ENCODE measurements around the gene LAMA4. TPM values are rescaled to one million over a fixed set of nuclear protein-coding genes. Genes with fewer than 3 reads are reported as not detected.

LAMA4 gene
- total and polyA plus RNA-seq, 2 of the 13 experiments (the other 11 are each of a cell fraction or from before 2014, with no cell fraction given): not detected

DNA sequence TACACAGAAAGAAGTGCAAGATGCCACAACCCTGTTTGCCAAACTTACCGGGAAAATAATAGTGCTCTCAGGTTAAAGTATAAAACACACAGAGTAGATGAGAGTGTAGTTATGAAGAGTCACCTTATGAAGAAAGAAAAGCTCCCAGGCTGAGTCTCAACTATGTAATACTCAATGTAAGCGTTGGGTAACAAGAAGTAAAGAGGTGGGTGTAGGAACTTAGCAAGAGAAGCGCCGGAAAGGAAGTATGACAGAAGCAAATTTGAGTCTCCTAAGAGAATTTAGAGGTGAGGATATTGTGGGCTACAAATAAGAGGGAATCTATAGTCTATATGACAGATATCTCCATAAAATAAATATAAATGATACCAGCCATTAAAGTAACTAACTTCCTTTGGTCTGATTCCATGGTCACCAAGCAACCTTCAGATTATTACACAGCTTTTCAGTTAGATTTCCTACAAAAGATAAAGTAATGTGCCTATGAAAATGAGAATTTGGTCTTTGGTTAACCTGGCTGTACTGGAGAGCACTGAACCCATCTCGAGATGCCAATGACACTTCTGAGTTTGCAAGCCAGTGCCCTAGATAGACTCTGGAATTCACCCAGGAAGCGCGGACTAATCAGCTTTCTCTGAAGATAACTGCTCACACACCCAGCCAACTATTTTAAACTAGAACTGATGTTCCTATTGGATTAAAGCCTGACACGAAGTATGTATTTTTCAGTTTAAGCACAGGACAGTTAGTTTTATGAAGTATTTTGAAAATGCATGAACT is 168.9 kb downstream of the LAMA4 start:
- no peaks in the 10 kb centered on the region; a peak in 1 of 5 replicates for H3K36me3 ChIP-seq (replicated peaks in 1 of 2; ENCODE audit: control insufficient read depth in 1 of 2, insufficient read depth in 2 of 2, low read length in 2 of 2)
- H3K27ac ChIP-seq (ENCODE audit: extremely low read length, insufficient read depth, low read length): no peak overlapping the region
- no peak overlapping the region for H3K4me3 ChIP-seq (replicated peaks in 1 of 3; ENCODE audit: insufficient read depth in 1 of 3, low read depth in 2 of 3, low read length in 3 of 3)
- no peaks in the 10 kb centered on the region for H3K9me3 ChIP-seq (ENCODE audit: low read length)
- DNase-seq (ENCODE audit: low spot score) (no peak), FAIRE-seq (no peak), ATAC-seq (no peak)
- in situ Hi-C loops (cut with HindIII; ENCODE audit: extremely low pct_ligation_motif_present, low pct_unique_long_range_greater_than_20kb) (loop anchor here (5.0 kb wide), 1 partner anchor 77 kb away; no protein-coding TSS in a partner anchor), intact Hi-C loops (cut with micrococcal nuclease; ENCODE audit: unreplicated experiment) (loop anchor here (5.0 kb wide), 1 partner anchor 62 kb away; no protein-coding TSS in a partner anchor)
- TF ChIP-seq SMC3 (IDR thresholded peaks at IDR 0.05; ENCODE audit: low read length) (no peak), ATF7 (IDR thresholded peaks at IDR 0.05) (no peak), ATF7 (CRISPR knock-in tag; IDR thresholded peaks at IDR 0.05) (no peak), ZNF878 (CRISPR knock-in tag; IDR thresholded peaks at IDR 0.05) (no peak), TARDBP (CRISPR knock-in tag; IDR thresholded peaks at IDR 0.05) (no peak), HMG20A (CRISPR knock-in tag; IDR thresholded peaks at IDR 0.05; ENCODE audit: borderline replicate concordance) (no peak), ZNF672 (CRISPR knock-in tag; IDR thresholded peaks at IDR 0.05) (no peak), DNMT3B (CRISPR knock-in tag; conservative IDR thresholded peaks at IDR 0.05) (no peak), ZNF460 (CRISPR knock-in tag; IDR thresholded peaks at IDR 0.05; ENCODE audit: borderline replicate concordance) (no peak), RBM22 (optimal IDR thresholded peaks at IDR 0.05; ENCODE audit: low read length) (no peak), ZNF510 (CRISPR knock-in tag; IDR thresholded peaks at IDR 0.05; ENCODE audit: low read depth) (no peak), ZNF33B (CRISPR knock-in tag; IDR thresholded peaks at IDR 0.05) (no peak), CC2D1A (CRISPR knock-in tag; IDR thresholded peaks at IDR 0.05) (no peak), ZNF205 (CRISPR knock-in tag; IDR thresholded peaks at IDR 0.05) (no peak), ZNF484 (CRISPR knock-in tag; IDR thresholded peaks at IDR 0.05; ENCODE audit: borderline replicate concordance, low read depth) (no peak), ONECUT2 (CRISPR knock-in tag; IDR thresholded peaks at IDR 0.05) (no peak), ZNF607 (CRISPR knock-in tag; IDR thresholded peaks at IDR 0.05; ENCODE audit: borderline replicate concordance) (no peak), RCOR2 (CRISPR knock-in tag; IDR thresholded peaks at IDR 0.05) (no peak), HDAC2 (CRISPR knock-in tag; IDR thresholded peaks at IDR 0.05) (no peak)
- TF ChIP-seq, protein P1, sequence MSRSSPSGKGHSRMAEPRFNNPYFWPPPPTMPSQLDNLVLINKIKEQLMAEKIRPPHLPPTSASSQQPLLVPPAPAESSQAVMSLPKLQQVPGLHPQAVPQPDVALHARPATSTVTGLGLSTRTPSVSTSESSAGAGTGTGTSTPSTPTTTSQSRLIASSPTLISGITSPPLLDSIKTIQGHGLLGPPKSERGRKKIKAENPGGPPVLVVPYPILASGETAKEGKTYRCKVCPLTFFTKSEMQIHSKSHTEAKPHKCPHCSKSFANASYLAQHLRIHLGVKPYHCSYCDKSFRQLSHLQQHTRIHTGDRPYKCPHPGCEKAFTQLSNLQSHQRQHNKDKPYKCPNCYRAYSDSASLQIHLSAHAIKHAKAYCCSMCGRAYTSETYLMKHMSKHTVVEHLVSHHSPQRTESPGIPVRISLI (CRISPR knock-in tag; IDR thresholded peaks at IDR 0.05; ENCODE audit: borderline replicate concordance): no peak
- TF ChIP-seq, protein P2, sequence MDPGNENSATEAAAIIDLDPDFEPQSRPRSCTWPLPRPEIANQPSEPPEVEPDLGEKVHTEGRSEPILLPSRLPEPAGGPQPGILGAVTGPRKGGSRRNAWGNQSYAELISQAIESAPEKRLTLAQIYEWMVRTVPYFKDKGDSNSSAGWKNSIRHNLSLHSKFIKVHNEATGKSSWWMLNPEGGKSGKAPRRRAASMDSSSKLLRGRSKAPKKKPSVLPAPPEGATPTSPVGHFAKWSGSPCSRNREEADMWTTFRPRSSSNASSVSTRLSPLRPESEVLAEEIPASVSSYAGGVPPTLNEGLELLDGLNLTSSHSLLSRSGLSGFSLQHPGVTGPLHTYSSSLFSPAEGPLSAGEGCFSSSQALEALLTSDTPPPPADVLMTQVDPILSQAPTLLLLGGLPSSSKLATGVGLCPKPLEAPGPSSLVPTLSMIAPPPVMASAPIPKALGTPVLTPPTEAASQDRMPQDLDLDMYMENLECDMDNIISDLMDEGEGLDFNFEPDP (CRISPR knock-in tag; conservative IDR thresholded peaks at IDR 0.05): no peak
- H3K4me2 ChIP-seq (ENCODE audit: low read depth, low read length): no peak overlapping the region
- POLR2A ChIA-PET: no interaction called here
- no peaks in the 10 kb centered on the region for H4K20me1 ChIP-seq (ENCODE audit: insufficient read depth, low read length)
- H3K4me1 ChIP-seq (ENCODE audit: insufficient read depth, low read length): peaks cover 10% of the 10 kb centered on the region
- CTCF ChIA-PET (ENCODE audit: low intra/inter-chr PET ratio, low total read pairs): interaction anchor here (1.2 kb wide), 1 partner anchor 78 kb away, joined by 3 read pairs; no protein-coding TSS in a partner anchor
- H3K9ac ChIP-seq (ENCODE audit: insufficient read depth, low read depth, low read length): no peak overlapping the region
- BruUV-seq (replicated peaks): no TSS peak
- H2AFZ ChIP-seq (ENCODE audit: low read length): no peak overlapping the region
- no peaks in the 10 kb centered on the region for H3K79me2 ChIP-seq (ENCODE audit: insufficient read depth, low read length)
- 94% methylated on average over 8 of the region's 8 CpGs for WGBS (ENCODE audit: low lambda C conversion rate)
- no peaks in the 10 kb centered on the region; a peak in 1 of 5 replicates for H3K27me3 ChIP-seq (ENCODE audit: control insufficient read depth in 1 of 2, insufficient read depth in 2 of 2, low read length in 2 of 2)
